Naive thymus-derived CD8-positive, alpha-beta T cell (primary cell): ENCODE results near the gene MPC1. TPM values are rescaled to one million over a fixed set of nuclear protein-coding genes. Genes with fewer than 3 reads are reported as not detected.

Experiments
- ATAC-seq, 2 donors: fragments of 150-1000 bp; cut with Tn5 transposase in 1 of 2; sonication (Bioruptor Pico), chemical (Tn5 transposase) in 1 of 2; 1 replicate in 1 of 2; 2 replicates in 1 of 2; pipeline ENCODE4 v1.10.0; 2021; ENCODE audit warnings: mild to moderate bottlenecking in 2 of 2, moderate library complexity in 2 of 2
- POLR2A ChIA-PET: fragments of 350-600 bp; sonication (Branson Sonifier 250); formaldehyde crosslinking; loops from one replicate; lab custom pipeline; 2021; ENCODE audit warnings: antibody characterized with exemption; lab: Charles Lee
- DNase-seq, 10 donors: peaks; one replicate each; pipeline versions ENCODE4 v3.0.0 to v3.0.0-alpha.2; 2020 to 2022
- H3K27ac Mint-ChIP-seq, 10 donors: one replicate each; pipeline ENCODE4 v1.8.0; 2020 to 2022; ENCODE audit warnings: mild to moderate bottlenecking in 10 of 10, mixed read lengths in 10 of 10, moderate library complexity in 4 of 10, inconsistent platforms in 1 of 10
- H3K27me3 Mint-ChIP-seq, 5 donors: one replicate each; pipeline ENCODE4 v1.8.0; 2021 to 2022; ENCODE audit warnings: mixed read lengths in 5 of 5
- H3K36me3 Mint-ChIP-seq, 3 donors: one replicate each; pipeline ENCODE4 v1.8.0; 2020 to 2022; ENCODE audit warnings: mixed read lengths in 3 of 3, mild to moderate bottlenecking in 2 of 3, inconsistent platforms in 1 of 3
- H3K4me1 Mint-ChIP-seq, 4 donors: one replicate each; pipeline ENCODE4 v1.8.0; 2021 to 2022; ENCODE audit warnings: mixed read lengths in 4 of 4
- H3K4me3 Mint-ChIP-seq, 10 donors: one replicate each; pipeline ENCODE4 v1.8.0; 2020 to 2022; ENCODE audit warnings: mild to moderate bottlenecking in 10 of 10, mixed read lengths in 10 of 10, moderate library complexity in 6 of 10, inconsistent platforms in 1 of 10
- H3K9me3 Mint-ChIP-seq, 9 donors: one replicate each; pipeline ENCODE4 v1.8.0; 2020 to 2022; ENCODE audit warnings: mixed read lengths in 9 of 9, mild to moderate bottlenecking in 3 of 9, inconsistent platforms in 1 of 9, moderate library complexity in 1 of 9
- polyA plus RNA-seq, 3 donors: library from polyadenylated mRNA; unstranded; fragments of 300-500 nt; fragmentation: Illumina TruSeq; gene quantifications; one replicate each; pipeline ENCODE4 v1.2.3, GENCODE V29; 2021
- total RNA-seq, 8 experiments: library from RNA in 2 of 8; stranded (reverse) in 2 of 8; gene quantifications; one replicate each; pipeline ENCODE4 v1.2.3 and lab custom pipeline; 2021 to 2026

The MPC1 gene
- total and polyA plus RNA-seq, 5 experiments from 2014 or later, result 33.5 to 76.7 (median 64.1) TPM

DNA sequence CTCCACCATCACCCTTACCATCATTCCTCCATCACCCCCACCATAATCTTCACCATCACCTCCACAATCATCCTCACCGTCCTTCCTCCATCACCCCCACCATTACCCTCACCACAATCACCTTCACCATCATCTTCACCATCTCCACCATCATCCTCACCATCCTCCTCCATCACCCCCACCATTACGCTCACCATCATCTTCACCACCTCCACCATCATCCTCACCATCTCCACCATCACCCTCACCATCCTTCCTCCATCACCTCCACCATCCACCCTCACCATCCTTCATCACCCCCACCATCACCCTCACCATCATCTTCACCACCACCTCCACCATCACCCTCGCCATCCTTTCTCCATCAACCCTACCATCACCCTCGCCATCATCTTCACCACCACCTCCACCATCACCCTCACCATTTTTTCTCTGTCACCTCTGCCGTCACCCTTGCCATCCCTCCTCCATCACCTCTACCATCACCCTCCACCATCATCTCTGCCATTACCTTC lies 33.1 kb upstream of the MPC1 start:
- peaks cover 0 to 24% (median 5%) of the 10 kb centered on the region in 9 donors for H3K9me3 Mint-ChIP-seq
- peak overlapping the region in 9 of 10 donors; percentile 38 to 83 (median 61) for H3K4me3 Mint-ChIP-seq
- no peak for DNase-seq
- peak overlapping the region; percentile 89 to 99 (median 97) for H3K27ac Mint-ChIP-seq
- peaks cover 54 to 96% (median 94%) of the 10 kb centered on the region in 4 donors for H3K4me1 Mint-ChIP-seq
- POLR2A ChIA-PET, result interaction anchor here (1.0 to 1.6 kb wide), 6 partner anchors 10 to 72 kb away, joined by 3 to 9 read pairs (median 5); no protein-coding TSS in a partner anchor
- no peak for ATAC-seq
- no peaks in the 10 kb centered on the region for H3K27me3 Mint-ChIP-seq
- H3K36me3 Mint-ChIP-seq, result peaks cover 0 to 7% (median 0%) of the 10 kb centered on the region in 3 donors

DNA sequence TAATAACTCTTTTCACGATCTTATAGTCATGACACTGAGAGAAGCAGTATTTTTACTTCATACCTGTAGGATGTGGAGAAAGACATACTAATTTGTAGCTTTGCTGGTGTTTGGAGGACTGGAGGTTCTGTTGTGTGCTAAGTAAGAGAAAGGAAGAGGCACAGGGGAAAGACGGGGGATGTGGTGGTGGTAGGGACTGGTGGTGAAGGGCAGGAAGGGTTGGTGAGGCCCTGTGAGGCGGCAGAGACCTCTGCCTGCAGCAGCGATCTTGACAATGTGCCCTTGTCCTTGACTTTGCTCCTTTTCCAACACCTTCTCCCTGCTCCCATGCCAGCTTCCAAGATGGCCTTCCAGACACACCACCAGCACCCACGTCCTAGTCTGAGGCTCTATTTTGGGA lies 32.6 kb upstream of the MPC1 start:
- H3K4me3 Mint-ChIP-seq, result peak overlapping the region; percentile 10 to 83 (median 64)
- POLR2A ChIA-PET, result interaction anchor here (0.8 to 1.5 kb wide), 6 partner anchors 11 to 541 kb away, joined by 3 to 9 read pairs (median 4); partner anchors contain the start of genes RNASET2 and RPS6KA2
- peak overlapping the region; percentile 74 to 99 (median 96) for H3K27ac Mint-ChIP-seq
- no peaks in the 10 kb centered on the region for H3K27me3 Mint-ChIP-seq
- peaks cover 54 to 96% (median 95%) of the 10 kb centered on the region in 4 donors for H3K4me1 Mint-ChIP-seq
- ATAC-seq (peak; percentile 21 to 36), DNase-seq (peak in 7 of 10 donors; percentile 32 to 70 (median 43))
- peaks cover 0 to 24% (median 5%) of the 10 kb centered on the region in 9 donors for H3K9me3 Mint-ChIP-seq
- H3K36me3 Mint-ChIP-seq, result peaks cover 0 to 7% (median 0%) of the 10 kb centered on the region in 3 donors

DNA sequence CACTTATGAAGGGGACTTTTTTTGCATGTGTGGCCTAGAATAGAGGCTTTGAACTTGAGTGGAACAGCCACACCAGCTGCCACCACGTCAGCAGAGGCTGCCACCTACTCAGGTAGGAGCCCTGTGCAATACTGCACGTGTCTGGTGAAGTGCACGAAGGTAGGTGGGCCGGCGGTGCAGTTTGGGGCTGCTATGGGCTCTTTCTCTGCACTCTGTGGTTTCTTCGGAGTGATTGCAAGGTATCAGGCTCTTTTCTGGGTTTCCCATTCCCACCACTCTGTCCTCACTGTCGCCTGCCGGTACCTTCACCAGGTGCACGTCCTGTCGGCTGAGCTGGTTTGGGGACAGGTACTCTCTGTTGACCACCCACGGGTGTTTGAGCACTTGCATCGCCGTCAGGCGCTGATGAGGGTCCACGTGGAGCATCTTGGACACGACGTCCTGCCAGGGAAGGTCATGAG lies 30.8 kb upstream of the MPC1 start:
- H3K4me1 Mint-ChIP-seq, result peaks cover 49 to 85% (median 84%) of the 10 kb centered on the region in 4 donors
- peak in 6 of 10 donors; percentile 15 to 57 (median 32) for DNase-seq
- H3K36me3 Mint-ChIP-seq, result peaks cover 0 to 7% (median 0%) of the 10 kb centered on the region in 3 donors
- peak overlapping the region; percentile 11 to 84 (median 55) for H3K4me3 Mint-ChIP-seq
- peak; percentile 18 to 37 for ATAC-seq
- H3K27ac Mint-ChIP-seq, result peak overlapping the region; percentile 64 to 98 (median 82)
- POLR2A ChIA-PET, result interaction anchor here (4.2 kb wide), 1 partner anchor 76 kb away, joined by 19 read pairs; no protein-coding TSS in a partner anchor
- H3K9me3 Mint-ChIP-seq, result peaks cover 0 to 24% (median 5%) of the 10 kb centered on the region in 9 donors
- H3K27me3 Mint-ChIP-seq, result no peaks in the 10 kb centered on the region

GRCh38 chr6:166412911-166413384 lies 30.2 kb upstream of the MPC1 start:
- POLR2A ChIA-PET, result interaction anchor here (1.7 to 4.2 kb wide), 2 partner anchors 29 to 76 kb away, joined by 5 to 19 read pairs; partner anchors contain the start of gene MPC1
- Mint-ChIP-seq H3K4me1 (peaks cover 50 to 82% (median 78%) of the 10 kb centered on the region in 4 donors), H3K36me3 (peaks cover 0 to 7% (median 0%) of the 10 kb centered on the region in 3 donors)

DNA sequence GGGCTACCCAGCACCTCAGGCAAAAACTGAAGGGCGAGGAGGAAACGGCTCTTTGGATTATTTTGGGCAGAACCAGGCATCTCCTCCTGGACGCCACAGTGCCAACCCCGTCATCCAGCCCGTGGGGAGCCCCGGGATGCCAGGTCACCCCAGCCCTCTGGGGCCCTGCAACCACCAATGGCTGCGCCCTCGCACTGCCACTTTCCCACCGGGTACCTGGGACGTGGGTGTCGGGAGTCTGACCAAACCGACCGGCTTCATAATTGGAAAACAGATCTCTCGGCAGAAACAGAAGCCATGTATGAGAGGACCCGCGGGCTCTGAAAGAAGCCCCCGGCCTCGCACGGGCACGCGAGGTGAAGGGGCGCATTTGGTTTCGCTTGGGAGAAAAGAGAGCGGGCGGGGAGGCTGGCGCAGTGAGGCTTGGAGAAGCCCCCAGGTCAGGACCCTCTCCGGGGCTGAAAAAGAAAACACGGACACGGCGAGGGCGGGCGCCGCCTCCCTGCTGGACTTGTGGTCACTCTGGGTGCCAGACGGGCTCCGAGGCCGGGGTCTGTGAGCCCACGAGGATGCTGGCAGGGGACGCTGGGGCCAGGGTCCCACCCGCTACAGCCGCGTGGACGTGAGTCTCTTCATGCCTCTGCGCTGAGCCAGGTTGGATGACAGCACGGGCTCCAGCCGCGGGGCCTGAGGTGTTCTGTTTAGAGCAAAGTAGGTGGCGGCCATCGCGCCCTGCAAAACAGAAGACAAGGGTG lies 29.6 kb upstream of the MPC1 start:
- POLR2A ChIA-PET, result interaction anchor here (1.0 to 4.2 kb wide), 7 partner anchors 11 to 544 kb away, joined by 3 to 19 read pairs (median 7); partner anchors contain the start of genes MPC1, RNASET2 and RPS6KA2
- Mint-ChIP-seq H3K27ac (peak overlapping the region; percentile 79 to 97 (median 88)), H3K36me3 (peaks cover 0 to 7% (median 0%) of the 10 kb centered on the region in 3 donors), H3K9me3 (peaks cover 0 to 24% (median 5%) of the 10 kb centered on the region in 9 donors), H3K4me3 (peak overlapping the region; percentile 78 to 85 (median 80)), H3K27me3 (no peaks in the 10 kb centered on the region), H3K4me1 (peaks cover 48 to 76% (median 72%) of the 10 kb centered on the region in 4 donors)
- no peak for DNase-seq
- ATAC-seq, result no peak

More at GRCh38 chr6:166412911-166413384, 30.2 kb upstream of the MPC1 start:
- ATAC-seq, result no peak
- H3K9me3 Mint-ChIP-seq, result peaks cover 0 to 24% (median 5%) of the 10 kb centered on the region in 9 donors
- DNase-seq, result no peak
- H3K4me3 Mint-ChIP-seq, result peak overlapping the region; percentile 19 to 84 (median 60)
- H3K27me3 Mint-ChIP-seq, result no peaks in the 10 kb centered on the region
- H3K27ac Mint-ChIP-seq, result peak overlapping the region; percentile 60 to 98 (median 82)

GRCh38 chr6:166411721-166412151 lies 29.0 kb upstream of the MPC1 start:
- H3K27ac Mint-ChIP-seq, result peak overlapping the region; percentile 79 to 97 (median 90)
- POLR2A ChIA-PET, result interaction anchor here (0.7 to 4.2 kb wide), 9 partner anchors 11 to 545 kb away, joined by 3 to 19 read pairs (median 5); partner anchors contain the start of genes MPC1, RNASET2, RPS6KA2 and SFT2D1
- peak overlapping the region; percentile 78 to 85 (median 80) for H3K4me3 Mint-ChIP-seq
- ATAC-seq (peak; percentile 70 to 77), DNase-seq (peak in 7 of 10 donors; percentile 21 to 70 (median 52))
- no peaks in the 10 kb centered on the region for H3K27me3 Mint-ChIP-seq
- H3K4me1 Mint-ChIP-seq, result peaks cover 42 to 70% (median 66%) of the 10 kb centered on the region in 4 donors
- peaks cover 0 to 4% (median 0%) of the 10 kb centered on the region in 3 donors for H3K36me3 Mint-ChIP-seq
- H3K9me3 Mint-ChIP-seq, result peaks cover 0 to 20% (median 3%) of the 10 kb centered on the region in 9 donors

GRCh38 chr6:166411271-166411670 lies 28.5 kb upstream of the MPC1 start:
- Mint-ChIP-seq H3K9me3 (peaks cover 0 to 15% (median 2%) of the 10 kb centered on the region in 9 donors), H3K27ac (peak overlapping the region; percentile 79 to 97 (median 90)), H3K4me1 (peaks cover 38 to 65% (median 61%) of the 10 kb centered on the region in 4 donors), H3K4me3 (peak overlapping the region; percentile 78 to 85 (median 80)), H3K27me3 (no peaks in the 10 kb centered on the region), H3K36me3 (no peaks in the 10 kb centered on the region)
- POLR2A ChIA-PET, result interaction anchor here (0.7 to 4.2 kb wide), 11 partner anchors 10 to 545 kb away, joined by 3 to 19 read pairs (median 4); partner anchors contain the start of genes MPC1, RNASET2, RPS6KA2 and SFT2D1
- DNase-seq (no peak), ATAC-seq (peak; percentile 15 to 26)

DNA sequence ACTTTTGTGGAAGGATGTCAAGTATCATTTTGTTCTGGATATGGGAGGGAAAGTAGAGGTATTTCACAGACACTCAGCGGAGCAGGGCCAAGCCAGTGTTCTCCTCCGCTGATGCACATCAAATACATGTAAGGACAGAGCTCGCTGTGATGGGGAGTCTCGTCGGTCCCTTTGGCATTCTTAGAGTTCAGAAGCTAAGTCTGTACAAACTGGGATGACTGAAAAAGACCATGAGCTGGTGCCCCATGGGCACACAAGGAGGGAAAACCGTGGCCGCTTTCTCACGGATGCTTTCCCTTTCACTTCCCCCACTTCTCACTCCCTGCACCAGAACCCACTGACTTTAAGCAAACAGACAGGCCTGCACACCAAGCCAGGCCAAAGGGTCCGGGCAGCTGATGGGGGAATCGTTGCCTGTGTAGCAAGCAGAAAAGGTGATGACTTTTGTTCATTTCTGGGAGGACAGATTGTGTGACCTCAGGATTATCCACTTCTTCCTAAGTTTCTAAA lies 27.7 kb upstream of the MPC1 start:
- POLR2A ChIA-PET, result interaction anchor here (0.8 to 4.2 kb wide), 4 partner anchors 29 to 357 kb away, joined by 3 to 19 read pairs (median 3); partner anchors contain the start of gene RPS6KA2

DNA sequence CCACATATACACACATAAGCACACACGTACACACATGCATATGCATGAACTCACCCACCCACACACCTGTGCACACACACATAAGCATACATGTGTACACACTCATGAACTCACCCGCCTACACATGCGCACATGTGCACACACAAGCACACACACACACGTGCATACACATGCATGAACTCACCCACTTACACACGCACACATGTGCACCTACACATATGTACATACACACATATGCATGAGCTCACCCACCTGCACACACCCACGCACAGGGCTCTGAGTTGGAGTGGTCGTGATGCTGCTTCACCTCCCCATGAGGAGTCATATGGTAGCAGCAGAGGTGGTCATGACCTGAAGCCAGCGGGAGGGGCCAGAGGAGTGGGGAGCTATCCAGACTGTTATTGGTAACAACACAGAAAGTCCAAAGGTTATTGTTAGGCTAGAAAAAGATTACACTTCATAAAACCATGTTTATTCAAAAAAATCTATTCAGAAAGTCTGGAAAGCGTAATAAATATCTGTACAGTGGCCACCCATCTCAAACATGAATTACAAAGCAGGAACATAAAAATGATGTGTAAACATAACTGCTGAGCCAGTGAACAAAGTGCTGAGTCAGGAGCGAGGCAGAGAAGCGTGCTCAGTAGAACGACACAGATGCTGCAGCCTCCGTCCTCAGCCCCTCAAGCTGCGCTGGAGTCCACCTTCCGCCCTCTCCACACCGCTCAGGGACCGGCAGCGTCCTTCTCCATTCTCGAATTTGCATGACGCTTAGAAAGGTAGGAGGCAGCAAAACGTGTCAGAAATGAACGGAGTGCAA lies 26.4 kb upstream of the MPC1 start:
- H3K36me3 Mint-ChIP-seq, result no peaks in the 10 kb centered on the region
- ATAC-seq (no peak), DNase-seq (no peak)
- peak overlapping the region in 6 of 10 donors; percentile 15 to 97 (median 50) for H3K27ac Mint-ChIP-seq
- no peaks in the 10 kb centered on the region for H3K27me3 Mint-ChIP-seq
- POLR2A ChIA-PET, result interaction anchor here (0.6 kb wide), 2 partner anchors 8 to 137 kb away, joined by 3 read pairs; no protein-coding TSS in a partner anchor
- H3K4me1 Mint-ChIP-seq, result peaks cover 25 to 45% (median 40%) of the 10 kb centered on the region in 4 donors
- peak overlapping the region in 1 of 10 donors; percentile 16 for H3K4me3 Mint-ChIP-seq
- H3K9me3 Mint-ChIP-seq, result no peaks in the 10 kb centered on the region

More for the DNA sequence above, 27.7 kb upstream of the MPC1 start:
- H3K4me1 Mint-ChIP-seq, result peaks cover 30 to 58% (median 53%) of the 10 kb centered on the region in 4 donors
- H3K27me3 Mint-ChIP-seq, result no peaks in the 10 kb centered on the region
- H3K9me3 Mint-ChIP-seq, result peaks cover 0 to 7% (median 0%) of the 10 kb centered on the region in 9 donors
- peak overlapping the region in 8 of 10 donors; percentile 8 to 85 (median 69) for H3K4me3 Mint-ChIP-seq
- peak overlapping the region; percentile 18 to 97 (median 88) for H3K27ac Mint-ChIP-seq
- DNase-seq, result no peak
- no peaks in the 10 kb centered on the region for H3K36me3 Mint-ChIP-seq
- no peak for ATAC-seq

- Mint-ChIP-seq H3K9me3 (no peaks in the 10 kb centered on the region), H3K27me3 (no peaks in the 10 kb centered on the region), H3K4me3 (no peak overlapping the region), H3K4me1 (peaks cover 9 to 19% (median 16%) of the 10 kb centered on the region in 4 donors), H3K27ac (no peak overlapping the region), H3K36me3 (no peaks in the 10 kb centered on the region)
- POLR2A ChIA-PET, result interaction anchor here (0.9 to 1.9 kb wide), 3 partner anchors 11 to 81 kb away, joined by 3 to 6 read pairs (median 5); no protein-coding TSS in a partner anchor
- DNase-seq, result no peak
- no peak for ATAC-seq
Measured at GRCh38 chr6:166406197-166406596, 23.5 kb upstream of the MPC1 start.
